Measurements from ENCODE around the gene STAT5A. TPM values are rescaled to one million over a fixed set of nuclear protein-coding genes. Genes with fewer than 3 reads are reported as not detected.

The STAT5A gene
- total and polyA plus RNA-seq, 12 donors, result 12.0 to 169 (median 81.2) TPM

GRCh38 chr17:42341568-42341967 lies 53.3 kb downstream of the STAT5A start:
- TF ChIP-seq CTCF (IDR thresholded peaks at IDR 0.05) (no peak), POLR2A (IDR thresholded peaks at IDR 0.05) (no peak)
- Histone ChIP-seq H3K4me1 (replicated peaks in 1 of 2) (peaks cover 0 to 12% of the 10 kb centered on the region in 2 donors), H3K9me3 (replicated peaks in 1 of 3) (no peaks in the 10 kb centered on the region), H3K4me3 (no peak overlapping the region), H3K27ac (peak overlapping the region in 1 of 5 donors; percentile 64), H3K27me3 (no peaks in the 10 kb centered on the region), H3K36me3 (replicated peaks in 1 of 2) (peaks cover 0 to 94% of the 10 kb centered on the region in 2 donors)
- intact Hi-C loops (cut with DNase I), result no loop called here
- WGBS, 4 donors, result 79 to 94% (median 88%) methylated on average over 4 of the region's 4 CpGs
- DNase-seq, result no peak

DNA sequence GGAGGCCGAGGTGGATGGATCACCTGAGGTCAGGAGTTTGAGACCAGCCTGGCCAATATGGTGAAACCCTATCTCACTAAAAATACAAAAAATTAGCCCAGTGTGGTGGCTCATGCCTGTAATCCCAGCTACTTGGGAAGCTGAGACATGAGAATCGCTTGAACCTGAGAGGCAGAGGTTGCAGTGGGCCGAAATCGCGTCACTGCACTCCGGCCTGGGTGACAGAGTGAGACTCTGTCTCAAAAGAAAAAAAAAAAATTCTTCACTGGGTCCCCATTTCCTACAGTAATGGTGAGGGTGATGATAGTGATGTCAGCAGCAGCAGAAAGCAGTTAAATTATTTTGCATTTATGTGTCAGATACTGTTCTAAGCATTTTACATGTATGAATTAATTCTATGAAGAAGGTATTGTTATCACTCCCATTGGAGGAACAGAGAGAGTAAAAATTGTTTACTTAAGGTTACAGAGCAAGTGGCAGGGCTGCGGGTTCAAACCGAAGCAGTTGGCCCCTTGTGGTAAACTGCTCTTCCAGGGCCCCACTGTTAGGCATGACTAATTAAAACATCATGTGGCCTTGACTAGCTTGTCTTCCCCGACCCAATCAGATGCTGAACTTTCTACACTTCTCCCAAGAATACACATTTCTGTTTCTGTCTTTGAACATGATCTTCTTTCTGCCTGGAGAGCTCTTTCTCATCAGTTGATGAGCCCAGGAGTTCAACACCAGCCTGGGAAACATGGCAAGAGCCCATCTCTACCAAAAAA lies 54.1 kb downstream of the STAT5A start:
- Histone ChIP-seq H3K27me3 (no peaks in the 10 kb centered on the region), H3K27ac (peak overlapping the region in 2 of 5 donors; percentile 8 to 64), H3K36me3 (replicated peaks in 1 of 2) (peaks cover 0 to 86% of the 10 kb centered on the region in 2 donors), H3K4me3 (no peak overlapping the region), H3K4me1 (replicated peaks in 1 of 2) (peaks cover 4 to 21% of the 10 kb centered on the region in 2 donors), H3K9me3 (replicated peaks in 1 of 3) (no peaks in the 10 kb centered on the region)
- intact Hi-C loops (cut with DNase I), result no loop called here
- TF ChIP-seq POLR2A (IDR thresholded peaks at IDR 0.05), result no peak
- TF ChIP-seq CTCF (IDR thresholded peaks at IDR 0.05), result no peak
- 71 to 80% (median 77%) methylated on average over 9 of the region's 9 CpGs for WGBS, 4 donors
- DNase-seq, result peak in 2 of 7 donors; percentile 36 to 40

GRCh38 chr17:42345396-42346073 lies 57.2 kb downstream of the STAT5A start:
- 80 to 84% (median 83%) methylated on average over 13 of the region's 13 CpGs for WGBS, 4 donors
- peaks cover 0 to 61% of the 10 kb centered on the region in 2 donors for H3K36me3 ChIP-seq (replicated peaks in 1 of 2)

More at GRCh38 chr17:42345396-42346073, 57.2 kb downstream of the STAT5A start:
- H3K4me1 ChIP-seq (replicated peaks in 1 of 2), result peaks cover 18 to 50% of the 10 kb centered on the region in 2 donors
- no peak overlapping the region for H3K4me3 ChIP-seq
- no peaks in the 10 kb centered on the region for H3K27me3 ChIP-seq
- H3K9me3 ChIP-seq (replicated peaks in 1 of 3), result no peaks in the 10 kb centered on the region
- TF ChIP-seq POLR2A (IDR thresholded peaks at IDR 0.05) (no peak), CTCF (IDR thresholded peaks at IDR 0.05) (no peak)
- DNase-seq, result peak in 1 of 7 donors; percentile 38
- intact Hi-C loops (cut with DNase I), result no loop called here
- no peak overlapping the region for H3K27ac ChIP-seq
